H1 (cell line): ENCODE measurements around the gene SLPI. TPM values are rescaled to one million over a fixed set of nuclear protein-coding genes. Genes with fewer than 3 reads are reported as not detected.

Experiments
- CTCF ChIA-PET: fragments of 300-600 bp; sonication (Branson Sonifier 250); formaldehyde crosslinking; loops from one replicate; lab custom pipeline; 2021; ENCODE audit not compliant: partially characterized antibody; lab: Charles Lee
- POLR2A ChIA-PET: fragments of 300-600 bp; sonication (Branson Sonifier 250); formaldehyde crosslinking; loops from one replicate; lab custom pipeline; 2021; ENCODE audit warnings: inconsistent platforms; ENCODE audit not compliant: partially characterized antibody; lab: Charles Lee
- DNase-seq, 2 experiments: peaks; one replicate each; pipeline versions ENCODE4 v3.0.0 to v3.0.0-alpha.2; 2010 to 2022; ENCODE audit warnings: low spot score in 2 of 2, low read depth in 1 of 2, mixed read lengths in 1 of 2
- FAIRE-seq: peaks from 2 replicates; lab custom pipeline; 2011; peaks lifted over from hg19 to GRCh38; lab: Jason Lieb, UNC
- H2AFZ ChIP-seq: 2 replicates; pipeline ENCODE4 v1.8.1; 2012; ENCODE audit warnings: low read length, inconsistent platforms
- H2AK5ac ChIP-seq: 2 replicates; pipeline ENCODE4 v1.6.1; 2013; ENCODE audit warnings: low read depth, low read length
- H2BK120ac ChIP-seq: replicated peaks from 2 replicates; pipeline ENCODE3; 2013; ENCODE audit warnings: low read depth, low read length, inconsistent platforms
- H2BK12ac ChIP-seq: 2 replicates; pipeline ENCODE4 v1.6.1; 2013; ENCODE audit warnings: low read depth, low read length
- H2BK15ac ChIP-seq: 2 replicates; pipeline ENCODE4 v1.6.1; 2013; ENCODE audit warnings: low read length
- H2BK20ac ChIP-seq: 2 replicates; pipeline ENCODE4 v1.6.1; 2013; ENCODE audit warnings: low read length
- H2BK5ac ChIP-seq: 2 replicates; pipeline ENCODE4 v1.6.1; 2013; ENCODE audit warnings: low read depth, low read length
- H3K14ac ChIP-seq: 2 replicates; pipeline ENCODE4 v1.6.1; 2013; ENCODE audit warnings: inconsistent platforms; ENCODE audit not compliant: insufficient read length
- H3K18ac ChIP-seq: 2 replicates; pipeline ENCODE4 v1.6.1; 2013; ENCODE audit warnings: low read length; ENCODE audit errors: extremely low read depth
- H3K23ac ChIP-seq: 2 replicates; pipeline ENCODE4 v1.6.1; 2013; ENCODE audit warnings: inconsistent platforms; ENCODE audit not compliant: insufficient read length
- H3K23me2 ChIP-seq: 2 replicates; pipeline ENCODE4 v1.6.1; 2013; ENCODE audit warnings: low read depth, low read length
- H3K27ac ChIP-seq: 2 replicates; pipeline ENCODE4 v1.6.1; 2011; ENCODE audit warnings: low read depth, low read length, inconsistent platforms
- H3K27me3 ChIP-seq, 4 experiments: replicated peaks in 1 of 4; 1 replicate in 1 of 4; 2 replicates in 3 of 4; pipeline versions ENCODE4 v1.6.1 to v1.8.1; 2011 to 2013; ENCODE audit warnings: low read length in 3 of 4, mild to moderate bottlenecking in 3 of 4, inconsistent platforms in 2 of 4, mixed read lengths in 2 of 4, moderate library complexity in 1 of 4; ENCODE audit not compliant: control insufficient read depth in 3 of 4, insufficient read depth in 3 of 4; ENCODE audit errors: extremely low read depth in 1 of 4
- H3K36me3 ChIP-seq, 4 experiments: 2 replicates each; pipeline versions ENCODE4 v1.6.1 to v1.8.1; 2011 to 2013; ENCODE audit warnings: mild to moderate bottlenecking in 4 of 4, low read length in 3 of 4, moderate library complexity in 2 of 4, control low read depth in 1 of 4, inconsistent platforms in 1 of 4; ENCODE audit not compliant: insufficient read depth in 4 of 4, control insufficient read depth in 2 of 4
- H3K4ac ChIP-seq: replicated peaks from 2 replicates; pipeline ENCODE3; 2013; ENCODE audit warnings: low read length, low read depth, mixed read lengths, inconsistent platforms; ENCODE audit not compliant: insufficient read length
- H3K4me1 ChIP-seq, 4 experiments: replicated peaks in 1 of 4; 1 replicate in 1 of 4; 2 replicates in 3 of 4; pipeline versions ENCODE4 v1.6.1 to v1.8.1; 2011 to 2013; ENCODE audit warnings: low read length in 3 of 4, inconsistent platforms in 2 of 4, mixed read lengths in 1 of 4; ENCODE audit not compliant: insufficient read depth in 4 of 4, control insufficient read depth in 3 of 4
- H3K4me2 ChIP-seq, 2 experiments: 2 replicates each; pipeline versions ENCODE4 v1.6.1 to v1.8.1; 2011 to 2013; ENCODE audit warnings: low read depth in 2 of 2, low read length in 2 of 2, control low read depth in 1 of 2, inconsistent platforms in 1 of 2, mild to moderate bottlenecking in 1 of 2; ENCODE audit not compliant: insufficient read depth in 1 of 2
- H3K4me3 ChIP-seq, 4 experiments: fragments of 200-600, 300-600 bp in 1 of 4; sonication (generic), shearing (Covaris generic), sonication (Bioruptor Twin) in 1 of 4; 2 replicates each; pipeline versions ENCODE4 v1.5.1 to v1.8.1; 2011 to 2016; ENCODE audit warnings: low read length in 4 of 4, low read depth in 3 of 4, control low read depth in 2 of 4, inconsistent platforms in 2 of 4, mild to moderate bottlenecking in 2 of 4, mixed read lengths in 1 of 4, moderate library complexity in 1 of 4; ENCODE audit not compliant: insufficient read depth in 2 of 4; ENCODE audit errors: extremely low read depth in 1 of 4
- H3K56ac ChIP-seq: replicated peaks from 2 replicates; pipeline ENCODE3; 2013; ENCODE audit warnings: low read depth, mild to moderate bottlenecking, mixed read lengths, low read length, inconsistent platforms; ENCODE audit not compliant: insufficient read length
- H3K79me1 ChIP-seq: 2 replicates; pipeline ENCODE4 v1.6.1; 2013; ENCODE audit warnings: low read depth, low read length, control low read depth
- H3K79me2 ChIP-seq, 2 experiments: 2 replicates each; pipeline versions ENCODE4 v1.6.1 to v1.8.1; 2012 to 2013; ENCODE audit warnings: low read length in 2 of 2, mild to moderate bottlenecking in 2 of 2, inconsistent platforms in 1 of 2; ENCODE audit not compliant: insufficient read depth in 2 of 2, control insufficient read depth in 1 of 2
- H3K9ac ChIP-seq, 4 experiments: replicated peaks in 1 of 4; 1 replicate in 1 of 4; 2 replicates in 3 of 4; pipeline versions ENCODE4 v1.6.1 to v1.8.1; 2011 to 2013; ENCODE audit warnings: low read depth in 3 of 4, low read length in 3 of 4, control low read depth in 2 of 4, mild to moderate bottlenecking in 2 of 4, moderate library complexity in 2 of 4, inconsistent platforms in 1 of 4; ENCODE audit errors: extremely low read depth in 1 of 4
- H3K9me3 ChIP-seq, 2 experiments: 2 replicates each; pipeline versions ENCODE4 v1.6.1 to v1.8.1; 2012 to 2013; ENCODE audit warnings: mild to moderate bottlenecking in 2 of 2, moderate library complexity in 2 of 2, control low read depth in 1 of 2, inconsistent platforms in 1 of 2, low read depth in 1 of 2, low read length in 1 of 2, mixed read lengths in 1 of 2; ENCODE audit not compliant: insufficient read depth in 2 of 2
- H4K20me1 ChIP-seq, 2 experiments: replicated peaks in 1 of 2; 2 replicates each; pipeline versions ENCODE3 to v1.8.1; 2011 to 2013; ENCODE audit warnings: inconsistent platforms in 2 of 2, low read length in 2 of 2, mild to moderate bottlenecking in 1 of 2; ENCODE audit not compliant: insufficient read depth in 2 of 2, control insufficient read depth in 1 of 2
- H4K5ac ChIP-seq: 2 replicates; pipeline ENCODE4 v1.6.1; 2013; ENCODE audit warnings: low read length, low read depth, mixed read lengths, inconsistent platforms; ENCODE audit not compliant: insufficient read length
- H4K8ac ChIP-seq: 2 replicates; pipeline ENCODE4 v1.8.0; 2013; ENCODE audit warnings: mild to moderate bottlenecking, moderate library complexity, low read length, inconsistent platforms; ENCODE audit not compliant: insufficient read depth; ENCODE audit errors: extremely low read depth
- H4K91ac ChIP-seq: replicated peaks from 2 replicates; pipeline ENCODE3; 2013; ENCODE audit warnings: low read length, mixed read lengths, inconsistent platforms; ENCODE audit not compliant: insufficient read length
- CBX8 ChIP-seq: fragments of 300-800, 300-1000 bp; sonication (generic); IDR thresholded peaks from 2 replicates; pipeline ENCODE4 v1.7.1; 2016; ENCODE audit warnings: low read depth, low read length, borderline replicate concordance
- FOSL1 ChIP-seq: IDR thresholded peaks from 2 replicates; pipeline ENCODE4 v1.6.1; 2011; ENCODE audit warnings: mild to moderate bottlenecking, low read depth, low read length, moderate library complexity; ENCODE audit not compliant: insufficient read depth
- MAFK ChIP-seq: IDR thresholded peaks from 2 replicates; pipeline ENCODE4 v1.6.1; 2012; ENCODE audit warnings: low read depth, mild to moderate bottlenecking, improper control_type of control experiment, low read length
- RFX5 ChIP-seq: IDR thresholded peaks from 2 replicates; pipeline ENCODE4 v1.6.1; 2011; ENCODE audit warnings: low read depth, low read length, improper control_type of control experiment, borderline replicate concordance
- SIN3A ChIP-seq, 2 experiments: IDR thresholded peaks in 1 of 2; conservative IDR thresholded peaks in 1 of 2; 2 replicates each; pipeline ENCODE4 v1.6.1; 2011 to 2012; ENCODE audit warnings: low read length in 2 of 2, improper control_type of control experiment in 1 of 2, low read depth in 1 of 2, mild to moderate bottlenecking in 1 of 2
- WGBS, 2 experiments: shearing (Covaris generic) in 1 of 2; methylation state at CpG; one replicate each; pipeline versions ENCODE4 v1.1.6 to v1.1.7; 2013 to 2015; ENCODE audit warnings: low lambda C conversion rate in 2 of 2, mixed read lengths in 2 of 2, inconsistent platforms in 1 of 2, low coverage in 1 of 2, missing lambda C conversion rate in 1 of 2; ENCODE audit not compliant: insufficient replicate concordance in 2 of 2, insufficient coverage in 1 of 2, insufficient read length in 1 of 2; ENCODE audit errors: extremely low coverage in 1 of 2, missing lambda C conversion rate in 1 of 2; 5-methylcytosine and 5-hydroxymethylcytosine counted together
- polyA plus RNA-seq, 7 experiments: library from polyadenylated mRNA; depleted of rRNA in 3 of 7; stranded (reverse) in 5 of 7; unstranded in 2 of 7; fragments of >200 nt in 5 of 7; fragments of 200-250 nt in 2 of 7; gene quantifications; 1 replicate in 5 of 7; 2 replicates in 1 of 7; 4 replicates in 1 of 7; pipeline versions ENCODE4 v1.2.1 to v1.2.3, GENCODE V29; 2011 to 2013; ENCODE audit warnings: missing spikeins in 2 of 7, mixed read lengths in 2 of 7
- total RNA-seq: library from RNA; stranded (reverse); fragmentation: NEBNext Ultra II Directional; extraction: Animal tissue kit (Norgen Biotek cat#: 25700); gene quantifications from 2 replicates; pipeline ENCODE4 v1.2.1, GENCODE V29; 2021

Gene SLPI
- total and polyA plus RNA-seq, 2 of the 8 experiments (the other 6 are each of a cell fraction or from before 2014, with no cell fraction given), result not detected

GRCh38 chr20:45226287-45226686 is 28.1 kb downstream of the SLPI start:
- H3K27ac ChIP-seq, result no peak overlapping the region
- H3K18ac ChIP-seq, result no peak overlapping the region
- no peak overlapping the region for H2AFZ ChIP-seq
- no peak overlapping the region for H2BK15ac ChIP-seq
- H2BK120ac ChIP-seq, result no peak overlapping the region
- no peaks in the 10 kb centered on the region for H3K79me1 ChIP-seq
- no peak for FAIRE-seq
- no peak overlapping the region for H3K4ac ChIP-seq
- no peak for DNase-seq
- ChIA-PET POLR2A (no interaction called here), CTCF (interaction anchor here (1.0 to 2.0 kb wide), 2 partner anchors 27 to 87 kb away, joined by 3 to 11 read pairs; no protein-coding TSS in a partner anchor)
- H4K20me1 ChIP-seq, result no peaks in the 10 kb centered on the region
- no peaks in the 10 kb centered on the region; a peak in 1 of 7 replicates for H3K27me3 ChIP-seq
- no peak overlapping the region for H2BK20ac ChIP-seq
- H3K4me3 ChIP-seq, result no peak overlapping the region
- no peak overlapping the region for H3K14ac ChIP-seq
- no peaks in the 10 kb centered on the region for H3K9me3 ChIP-seq
- H4K5ac ChIP-seq, result no peak overlapping the region
- no peak overlapping the region for H2BK5ac ChIP-seq
- H3K79me2 ChIP-seq, result no peaks in the 10 kb centered on the region
- H4K91ac ChIP-seq, result no peak overlapping the region
- no peak overlapping the region for H2AK5ac ChIP-seq
- H4K8ac ChIP-seq, result no peak overlapping the region
- H2BK12ac ChIP-seq, result no peak overlapping the region
- no peaks in the 10 kb centered on the region for H3K23me2 ChIP-seq
- H3K4me1 ChIP-seq, result no peaks in the 10 kb centered on the region
- no peak overlapping the region for H3K23ac ChIP-seq
- H3K9ac ChIP-seq, result no peak overlapping the region
- H3K56ac ChIP-seq, result no peak overlapping the region
- H3K4me2 ChIP-seq, result no peak overlapping the region
- TF ChIP-seq RFX5 (no peak), FOSL1 (no peak), SIN3A (conservative IDR thresholded peaks at IDR 0.05 in 1 of 2, IDR thresholded peaks at IDR 0.05 in 1 of 2; ENCODE audit: low read depth in 1 of 2, low read length in 2 of 2) (no peak), CBX8 (no peak), MAFK (no peak)
- 83% methylated on average over 1 of the region's 1 CpG; no CpG with 5 or more reads in 1 of the 2 experiments for WGBS, 2 experiments
- no peaks in the 10 kb centered on the region for H3K36me3 ChIP-seq
